Measurements from ENCODE around the gene LGR5.

The LGR5 gene

GRCh38 chr12:71449373-71450070 is 9.9 kb downstream of the LGR5 start:
- Histone ChIP-seq H3K9me3 (ENCODE audit: control insufficient read depth, insufficient read depth, low read length) (no peaks in the 10 kb centered on the region), H3K36me3 (ENCODE audit: control insufficient read depth, insufficient read depth, low read length) (no peaks in the 10 kb centered on the region), H3K27me3 (ENCODE audit: control insufficient read depth, insufficient read depth, low read length) (no peaks in the 10 kb centered on the region), H3K4me1 (ENCODE audit: control insufficient read depth, insufficient read depth, low read length) (no peaks in the 10 kb centered on the region), H3K27ac (ENCODE audit: low read length) (no peak overlapping the region), H3K4me3 (ENCODE audit: low read length) (no peak overlapping the region)
- no peak for DNase-seq (ENCODE audit: low read depth, low spot score)
- WGBS (ENCODE audit: insufficient coverage, insufficient read length): no CpG with 5 or more reads among the region's 3 CpGs

DNA sequence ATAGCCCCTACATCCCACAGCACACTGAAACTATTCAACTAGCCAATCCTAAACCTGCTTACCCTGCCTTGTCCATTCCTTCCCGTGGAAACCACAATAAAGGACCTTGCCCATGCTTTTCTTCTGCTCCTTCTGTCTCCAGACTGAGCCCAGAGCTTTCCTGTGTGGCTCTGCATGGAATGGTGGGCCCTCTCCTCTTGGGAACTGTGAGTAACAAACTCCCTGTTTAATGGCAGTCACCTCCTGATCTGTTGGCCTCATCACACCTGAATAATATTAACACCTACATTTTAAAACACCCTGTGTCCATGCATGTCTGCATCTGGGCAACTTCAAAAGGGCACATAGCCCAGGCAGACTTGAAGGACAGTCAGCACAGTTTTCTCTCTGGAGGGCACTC is 12.4 kb downstream of the LGR5 start:
- peaks cover 1% of the 10 kb centered on the region; the same call in 1 of the 2 replicates for H3K4me1 ChIP-seq (ENCODE audit: control insufficient read depth, insufficient read depth, low read length)
- H3K36me3 ChIP-seq (ENCODE audit: control insufficient read depth, insufficient read depth, low read length): no peaks in the 10 kb centered on the region
- H3K4me3 ChIP-seq (ENCODE audit: low read length): no peak overlapping the region
- H3K27ac ChIP-seq (ENCODE audit: low read length): no peak overlapping the region
- WGBS (ENCODE audit: insufficient coverage, insufficient read length): no CpG with 5 or more reads among the region's 1 CpG
- no peaks in the 10 kb centered on the region for H3K9me3 ChIP-seq (ENCODE audit: control insufficient read depth, insufficient read depth, low read length)
- H3K27me3 ChIP-seq (ENCODE audit: control insufficient read depth, insufficient read depth, low read length): no peaks in the 10 kb centered on the region
- DNase-seq (ENCODE audit: low read depth, low spot score): no peak

GRCh38 chr12:71455028-71455737 is 15.6 kb downstream of the LGR5 start:
- no peak for DNase-seq (ENCODE audit: low read depth, low spot score)
- no peak overlapping the region for H3K27ac ChIP-seq (ENCODE audit: low read length)
- no peak overlapping the region for H3K4me3 ChIP-seq (ENCODE audit: low read length)
- H3K4me1 ChIP-seq (ENCODE audit: control insufficient read depth, insufficient read depth, low read length): peaks cover 1% of the 10 kb centered on the region; the same call in 1 of the 2 replicates
- H3K9me3 ChIP-seq (ENCODE audit: control insufficient read depth, insufficient read depth, low read length): no peaks in the 10 kb centered on the region
- H3K27me3 ChIP-seq (ENCODE audit: control insufficient read depth, insufficient read depth, low read length): no peaks in the 10 kb centered on the region
- no CpG with 5 or more reads among the region's 3 CpGs for WGBS (ENCODE audit: insufficient coverage, insufficient read length)
- H3K36me3 ChIP-seq (ENCODE audit: control insufficient read depth, insufficient read depth, low read length): no peaks in the 10 kb centered on the region

DNA sequence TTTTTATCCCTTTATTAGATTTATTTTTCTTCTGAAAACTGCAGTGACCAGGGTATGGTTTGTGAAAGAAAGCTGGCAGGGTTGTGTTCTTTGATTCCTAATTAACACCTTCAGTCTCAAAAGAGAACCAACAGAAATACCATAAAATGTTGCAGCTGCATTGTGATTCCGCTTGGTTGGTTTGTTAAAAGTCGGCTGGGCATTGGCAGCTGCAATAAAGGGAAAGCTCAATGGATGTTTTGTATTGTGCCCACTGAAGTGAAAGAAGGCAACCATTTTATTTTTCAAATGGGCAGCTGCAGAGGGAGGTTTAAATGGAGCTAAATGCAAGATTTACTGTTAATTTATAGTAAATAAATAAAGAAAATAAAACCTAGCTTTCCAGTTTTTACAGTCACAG is 16.7 kb downstream of the LGR5 start:
- no CpG with 5 or more reads among the region's 2 CpGs for WGBS (ENCODE audit: insufficient coverage, insufficient read length)
- H3K27ac ChIP-seq (ENCODE audit: low read length): no peak overlapping the region
- no peaks in the 10 kb centered on the region for H3K9me3 ChIP-seq (ENCODE audit: control insufficient read depth, insufficient read depth, low read length)
- DNase-seq (ENCODE audit: low read depth, low spot score): no peak
- H3K27me3 ChIP-seq (ENCODE audit: control insufficient read depth, insufficient read depth, low read length): no peaks in the 10 kb centered on the region
- no peak overlapping the region for H3K4me3 ChIP-seq (ENCODE audit: low read length)
- H3K36me3 ChIP-seq (ENCODE audit: control insufficient read depth, insufficient read depth, low read length): no peaks in the 10 kb centered on the region
- peaks cover 1% of the 10 kb centered on the region; the same call in 1 of the 2 replicates for H3K4me1 ChIP-seq (ENCODE audit: control insufficient read depth, insufficient read depth, low read length)

DNA sequence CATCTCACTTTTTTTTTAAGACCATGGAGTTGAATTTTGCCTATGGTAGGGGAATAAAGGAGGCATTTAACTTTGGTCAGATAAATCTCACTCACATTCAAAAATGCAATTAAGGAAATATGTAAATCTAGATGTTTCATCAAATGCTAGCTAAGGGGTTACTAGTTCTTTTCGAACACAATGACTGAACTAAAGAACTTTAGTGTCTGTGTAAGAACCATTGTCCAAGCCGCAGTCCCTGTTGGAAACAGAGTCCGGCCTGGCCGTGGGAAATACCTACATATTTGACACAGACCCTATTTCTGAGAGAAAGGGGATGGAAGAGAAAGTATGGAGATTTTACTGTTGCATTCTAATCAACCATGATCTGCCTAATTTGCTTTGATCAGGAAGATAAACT is 17.4 kb downstream of the LGR5 start:
- no peak overlapping the region for H3K27ac ChIP-seq (ENCODE audit: low read length)
- H3K9me3 ChIP-seq (ENCODE audit: control insufficient read depth, insufficient read depth, low read length): no peaks in the 10 kb centered on the region
- H3K4me3 ChIP-seq (ENCODE audit: low read length): no peak overlapping the region
- WGBS (ENCODE audit: insufficient coverage, insufficient read length): no CpG with 5 or more reads among the region's 4 CpGs
- H3K27me3 ChIP-seq (ENCODE audit: control insufficient read depth, insufficient read depth, low read length): no peaks in the 10 kb centered on the region
- peaks cover 1% of the 10 kb centered on the region; the same call in 1 of the 2 replicates for H3K4me1 ChIP-seq (ENCODE audit: control insufficient read depth, insufficient read depth, low read length)
- H3K36me3 ChIP-seq (ENCODE audit: control insufficient read depth, insufficient read depth, low read length): no peaks in the 10 kb centered on the region
- DNase-seq (ENCODE audit: low read depth, low spot score): no peak

- WGBS (ENCODE audit: insufficient coverage, insufficient read length): no CpG with 5 or more reads among the region's 4 CpGs
- no peaks in the 10 kb centered on the region; the same call in 1 of the 2 replicates for H3K4me1 ChIP-seq (ENCODE audit: control insufficient read depth, insufficient read depth, low read length)
- no peak for DNase-seq (ENCODE audit: low read depth, low spot score)
- no peak overlapping the region for H3K27ac ChIP-seq (ENCODE audit: low read length)
- no peaks in the 10 kb centered on the region for H3K9me3 ChIP-seq (ENCODE audit: control insufficient read depth, insufficient read depth, low read length)
- H3K4me3 ChIP-seq (ENCODE audit: low read length): no peak overlapping the region
- no peaks in the 10 kb centered on the region for H3K27me3 ChIP-seq (ENCODE audit: control insufficient read depth, insufficient read depth, low read length)
- H3K36me3 ChIP-seq (ENCODE audit: control insufficient read depth, insufficient read depth, low read length): no peaks in the 10 kb centered on the region
Observed at GRCh38 chr12:71460318-71460717, 20.7 kb downstream of the LGR5 start.

DNA sequence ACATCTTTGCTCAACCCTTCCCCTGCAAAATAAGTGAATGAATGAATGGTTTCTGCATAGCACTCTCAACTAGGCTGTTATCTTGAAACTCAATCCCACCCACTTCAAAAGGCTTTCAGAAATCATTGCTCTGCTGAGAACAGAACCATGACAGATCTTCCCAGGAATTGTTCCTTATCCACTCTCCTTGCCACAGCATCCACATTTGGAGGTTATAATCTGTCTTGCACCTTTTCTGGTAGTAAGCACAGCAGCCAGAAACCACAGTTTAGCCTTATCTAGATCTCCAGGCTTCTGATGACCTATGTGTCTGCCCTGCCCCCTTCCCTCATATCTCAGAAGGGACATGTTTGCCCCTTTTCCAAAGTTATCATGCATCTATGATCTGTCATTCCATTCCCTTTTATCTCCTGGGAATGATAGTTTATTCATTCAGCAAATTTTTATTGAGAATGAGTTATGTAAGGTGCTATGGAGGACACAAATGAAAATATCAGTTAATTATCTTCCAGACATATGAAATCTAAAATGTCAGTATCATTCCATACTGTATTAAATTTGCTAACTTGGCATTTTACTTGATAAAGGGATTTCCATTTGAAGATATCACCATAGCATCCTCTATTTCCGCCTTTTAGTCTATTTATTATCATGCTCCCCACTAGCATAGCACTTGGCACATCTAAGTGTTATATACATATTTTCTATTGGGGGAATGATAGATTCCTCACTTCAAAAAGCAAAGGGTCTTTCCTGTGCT is 21.4 kb downstream of the LGR5 start:
- H3K27ac ChIP-seq (ENCODE audit: low read length): no peak overlapping the region
- no peaks in the 10 kb centered on the region; the same call in 1 of the 2 replicates for H3K4me1 ChIP-seq (ENCODE audit: control insufficient read depth, insufficient read depth, low read length)
- no peak overlapping the region for H3K4me3 ChIP-seq (ENCODE audit: low read length)
- WGBS (ENCODE audit: insufficient coverage, insufficient read length): no CpG with 5 or more reads among the region's 1 CpG
- no peaks in the 10 kb centered on the region for H3K27me3 ChIP-seq (ENCODE audit: control insufficient read depth, insufficient read depth, low read length)
- H3K9me3 ChIP-seq (ENCODE audit: control insufficient read depth, insufficient read depth, low read length): no peaks in the 10 kb centered on the region
- no peaks in the 10 kb centered on the region for H3K36me3 ChIP-seq (ENCODE audit: control insufficient read depth, insufficient read depth, low read length)
- DNase-seq (ENCODE audit: low read depth, low spot score): no peak

DNA sequence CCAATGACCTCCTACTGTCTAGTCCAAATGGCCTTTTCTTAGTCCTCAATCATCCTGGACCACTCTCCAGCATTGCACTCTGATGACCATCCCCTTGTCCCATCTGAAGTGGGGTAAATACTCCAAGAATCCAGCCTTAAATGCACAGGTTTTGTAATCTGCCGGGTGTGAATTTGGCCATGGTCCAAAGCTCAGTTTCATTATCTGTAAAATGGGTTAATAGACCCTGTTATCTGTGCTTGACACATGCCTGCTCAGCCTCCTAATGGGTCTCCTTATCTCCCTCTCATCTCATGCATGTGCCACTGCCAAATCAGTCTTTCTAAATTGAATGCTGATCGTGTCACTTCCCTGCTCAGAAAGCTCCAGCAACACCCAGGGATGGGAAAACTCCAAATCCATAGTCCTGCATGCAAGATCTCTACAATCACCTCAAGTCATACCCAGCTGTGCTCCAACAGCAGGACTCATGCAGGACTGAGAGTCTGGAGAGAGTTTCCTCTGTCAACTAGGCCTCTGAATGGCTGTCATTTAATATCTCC is 22.3 kb downstream of the LGR5 start:
- Histone ChIP-seq H3K27ac (ENCODE audit: low read length) (no peak overlapping the region), H3K36me3 (ENCODE audit: control insufficient read depth, insufficient read depth, low read length) (no peaks in the 10 kb centered on the region), H3K4me3 (ENCODE audit: low read length) (no peak overlapping the region), H3K9me3 (ENCODE audit: control insufficient read depth, insufficient read depth, low read length) (no peaks in the 10 kb centered on the region), H3K4me1 (ENCODE audit: control insufficient read depth, insufficient read depth, low read length) (no peaks in the 10 kb centered on the region), H3K27me3 (ENCODE audit: control insufficient read depth, insufficient read depth, low read length) (no peaks in the 10 kb centered on the region)
- DNase-seq (ENCODE audit: low read depth, low spot score): no peak
- no CpG with 5 or more reads among the region's 2 CpGs for WGBS (ENCODE audit: insufficient coverage, insufficient read length)

DNA sequence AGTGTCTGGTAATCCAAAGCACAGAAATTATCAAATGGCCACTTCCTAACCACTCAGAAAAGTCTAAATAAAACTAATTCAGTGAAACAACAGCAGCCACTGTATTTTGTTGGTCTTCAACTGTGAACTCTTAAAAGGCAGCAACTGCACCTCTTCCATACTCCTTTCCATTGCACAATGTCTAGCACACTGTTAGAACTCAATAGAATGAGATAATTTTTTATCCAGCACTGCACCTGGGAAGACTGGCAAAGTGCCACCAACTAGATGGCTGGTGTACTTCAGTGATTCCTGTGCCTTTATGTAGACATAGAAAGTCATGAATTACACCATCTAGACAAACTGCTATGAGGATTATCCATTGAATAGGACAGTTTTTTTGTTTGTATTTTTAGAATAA is 26.2 kb downstream of the LGR5 start:
- no peaks in the 10 kb centered on the region for H3K27me3 ChIP-seq (ENCODE audit: control insufficient read depth, insufficient read depth, low read length)
- H3K36me3 ChIP-seq (ENCODE audit: control insufficient read depth, insufficient read depth, low read length): no peaks in the 10 kb centered on the region
- H3K27ac ChIP-seq (ENCODE audit: low read length): no peak overlapping the region
- H3K9me3 ChIP-seq (ENCODE audit: control insufficient read depth, insufficient read depth, low read length): no peaks in the 10 kb centered on the region
- DNase-seq (ENCODE audit: low read depth, low spot score): no peak
- H3K4me1 ChIP-seq (ENCODE audit: control insufficient read depth, insufficient read depth, low read length): no peaks in the 10 kb centered on the region
- H3K4me3 ChIP-seq (ENCODE audit: low read length): no peak overlapping the region

DNA sequence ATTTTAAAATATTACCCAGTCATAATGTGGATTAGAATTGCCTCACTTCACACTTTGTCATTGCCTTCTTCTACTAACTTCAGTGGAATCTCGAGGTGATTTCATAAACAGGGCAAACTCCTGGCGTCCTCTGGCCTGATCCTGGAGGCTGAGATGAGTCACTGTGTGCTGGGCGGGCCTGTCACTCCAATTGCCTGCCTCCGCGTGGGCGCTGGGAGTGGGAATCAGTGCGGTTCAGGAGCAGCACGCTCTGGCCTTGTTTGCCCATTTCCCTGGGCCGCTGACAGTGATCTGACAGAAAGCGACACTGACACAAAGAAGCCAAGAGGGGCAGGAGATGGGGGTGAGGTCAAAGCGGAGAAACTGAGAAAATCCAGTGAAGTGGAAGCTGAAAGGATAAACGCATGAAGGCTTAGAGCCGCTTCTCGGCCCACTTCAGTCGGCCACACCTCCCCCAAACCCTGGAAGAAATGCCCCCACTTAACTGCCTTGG is 29.7 kb downstream of the LGR5 start:
- no peak overlapping the region for H3K27ac ChIP-seq (ENCODE audit: low read length)
- no peaks in the 10 kb centered on the region for H3K36me3 ChIP-seq (ENCODE audit: control insufficient read depth, insufficient read depth, low read length)
- H3K4me3 ChIP-seq (ENCODE audit: low read length): no peak overlapping the region
- DNase-seq (ENCODE audit: low read depth, low spot score): no peak
- H3K4me1 ChIP-seq (ENCODE audit: control insufficient read depth, insufficient read depth, low read length): no peaks in the 10 kb centered on the region
- no peaks in the 10 kb centered on the region for H3K9me3 ChIP-seq (ENCODE audit: control insufficient read depth, insufficient read depth, low read length)
- no CpG with 5 or more reads among the region's 15 CpGs for WGBS (ENCODE audit: insufficient coverage, insufficient read length)
- no peaks in the 10 kb centered on the region for H3K27me3 ChIP-seq (ENCODE audit: control insufficient read depth, insufficient read depth, low read length)
